Cardiac ventricle fibroblast (primary cell): Measurements from ENCODE around the gene SPATC1L. TPM values are rescaled to one million over a fixed set of nuclear protein-coding genes. Genes with fewer than 3 reads are reported as not detected.

ENCODE experiments used
- total RNA-seq: library from RNA; depleted of rRNA; stranded (reverse); fragments of >200 nt; gene quantifications from 2 replicates; pipeline ENCODE4 v1.2.3, GENCODE V29; 2015

SPATC1L gene
- total RNA-seq = 22.2 and 26.4 TPM in 2 replicates

GRCh38 chr21:46183910-46184624, at the start of gene SPATC1L:
Gene SPATC1L (minus strand): TSS chr21:46184459. CDS start chr21:46182816, 1,643 bp downstream.

GRCh38 chr21:46228345-46229051, 44.2 kb upstream of the SPATC1L start, which contains the start of gene LSS:
Gene LSS (minus strand): TSS chr21:46228774. CDS start chr21:46228745, 29 bp downstream.

GRCh38 chr21:46155514-46156377, 28.5 kb downstream of the SPATC1L start, which contains the start of gene FTCD:
Gene FTCD (minus strand): TSS chr21:46155579. CDS start chr21:46155523, 56 bp downstream.

Other genes starting within 250 kb of the SPATC1L start
- 7,403 and 7,693 TPM in 2 replicates for gene COL6A1, start 202.7 kb downstream of the SPATC1L start, total RNA-seq
- gene COL6A2, start 86.3 kb downstream of the SPATC1L start, total RNA-seq = 5,191 and 6,443 TPM in 2 replicates
- gene FTCD, start 28.9 kb downstream of the SPATC1L start, total RNA-seq = not detected in 2 replicates
- gene LSS, start 44.3 kb upstream of the SPATC1L start, total RNA-seq = 61.1 and 66.4 TPM in 2 replicates
- gene MCM3AP, start 101.2 kb upstream of the SPATC1L start, total RNA-seq = 48.5 and 49.3 TPM in 2 replicates
- 28.9 and 29.6 TPM in 2 replicates for gene YBEY, start 101.9 kb upstream of the SPATC1L start, total RNA-seq
- gene C21orf58, start 139.4 kb upstream of the SPATC1L start, total RNA-seq = 1.3 and 2.3 TPM in 2 replicates
- 18.0 and 21.5 TPM in 2 replicates for gene PCNT, start 139.7 kb upstream of the SPATC1L start, total RNA-seq